WTC11 (cell line): ENCODE measurements around the gene RPUSD3. TPM values are rescaled to one million over a fixed set of nuclear protein-coding genes. Genes with fewer than 3 reads are reported as not detected.

ENCODE experiments used
- AFF4 ChIP-seq: sonication (generic); formaldehyde crosslinking; IDR thresholded peaks from 2 replicates; pipeline ENCODE4 v1.8.1; 2023; ENCODE audit warnings: mild to moderate bottlenecking, missing genetic modification reagents, borderline replicate concordance
- AR ChIP-seq: fragments of 250-450 bp; sonication (Bioruptor Pico); IDR thresholded peaks from 2 replicates; pipeline ENCODE4 v1.9.0; 2021; ENCODE audit warnings: mild to moderate bottlenecking
- CBFB ChIP-seq: sonication (generic); formaldehyde crosslinking; IDR thresholded peaks from 2 replicates; pipeline ENCODE4 v1.8.1; 2022; ENCODE audit warnings: mild to moderate bottlenecking, low read depth, missing genetic modification reagents
- GABPB1 ChIP-seq: sonication (generic); formaldehyde crosslinking; IDR thresholded peaks from 2 replicates; pipeline ENCODE4 v1.8.1; 2023; ENCODE audit warnings: mild to moderate bottlenecking, missing genetic modification reagents
- GRHL2 ChIP-seq: fragments of 250-450 bp; sonication (Bioruptor Pico); IDR thresholded peaks from 2 replicates; pipeline ENCODE4 v1.8.0; 2022; ENCODE audit warnings: mild to moderate bottlenecking, moderate library complexity; ENCODE audit not compliant: insufficient replicate concordance, severe bottlenecking
- GTF2I ChIP-seq: fragments of 250-450 bp; sonication (Bioruptor Pico); conservative IDR thresholded peaks from 2 replicates; pipeline ENCODE4 v1.4.0; 2021; ENCODE audit warnings: mild to moderate bottlenecking
- HMGA2 ChIP-seq: fragments of 250-450 bp; sonication (Bioruptor Pico); IDR thresholded peaks from 2 replicates; pipeline ENCODE4 v1.4.0; 2021; ENCODE audit warnings: mild to moderate bottlenecking, moderate library complexity
- JUN ChIP-seq: sonication (generic); formaldehyde crosslinking; IDR thresholded peaks from 2 replicates; pipeline ENCODE4 v1.8.0; 2023; ENCODE audit warnings: mild to moderate bottlenecking, missing genetic modification reagents
- MXD4 ChIP-seq: fragments of 250-450 bp; sonication (Bioruptor Pico); IDR thresholded peaks from 2 replicates; pipeline ENCODE4 v1.8.0; 2021; ENCODE audit warnings: mild to moderate bottlenecking, moderate library complexity, borderline replicate concordance
- MYBL2 ChIP-seq: sonication (generic); formaldehyde crosslinking; IDR thresholded peaks from 2 replicates; pipeline ENCODE4 v1.8.1; 2023; ENCODE audit warnings: mild to moderate bottlenecking, moderate library complexity, missing genetic modification reagents
- NFE2L1 ChIP-seq: sonication (generic); formaldehyde crosslinking; IDR thresholded peaks from 2 replicates; pipeline ENCODE4 v1.8.1; 2023; ENCODE audit warnings: missing genetic modification reagents
- PRRX2 ChIP-seq: fragments of 250-450 bp; sonication (Bioruptor Pico); IDR thresholded peaks from 2 replicates; pipeline ENCODE4 v1.8.0; 2021; ENCODE audit warnings: mild to moderate bottlenecking
- TEAD1 ChIP-seq: sonication (generic); formaldehyde crosslinking; IDR thresholded peaks from 2 replicates; pipeline ENCODE4 v1.8.0; 2022; ENCODE audit warnings: mild to moderate bottlenecking, missing genetic modification reagents
- TEAD4 ChIP-seq: sonication (generic); formaldehyde crosslinking; IDR thresholded peaks from 2 replicates; pipeline ENCODE4 v1.8.0; 2022; ENCODE audit warnings: mild to moderate bottlenecking, missing genetic modification reagents
- ZBTB43 ChIP-seq: sonication (generic); formaldehyde crosslinking; IDR thresholded peaks from 2 replicates; pipeline ENCODE4 v1.8.1; 2023; ENCODE audit warnings: mild to moderate bottlenecking, missing genetic modification reagents
- ZNF121 ChIP-seq: sonication (generic); formaldehyde crosslinking; IDR thresholded peaks from 2 replicates; pipeline ENCODE4 v1.8.0; 2023; ENCODE audit warnings: missing genetic modification reagents
- ZNF138 ChIP-seq: sonication (generic); formaldehyde crosslinking; conservative IDR thresholded peaks from 2 replicates; pipeline ENCODE4 v1.8.1; 2022; ENCODE audit warnings: mild to moderate bottlenecking, moderate library complexity, missing genetic modification reagents
- ZNF219 ChIP-seq: sonication (generic); formaldehyde crosslinking; IDR thresholded peaks from 2 replicates; pipeline ENCODE4 v1.8.0; 2023; ENCODE audit warnings: missing genetic modification reagents, mild to moderate bottlenecking, borderline replicate concordance
- ZNF263 ChIP-seq: sonication (generic); formaldehyde crosslinking; IDR thresholded peaks from 2 replicates; pipeline ENCODE4 v1.8.1; 2022; ENCODE audit warnings: low read depth, mild to moderate bottlenecking, moderate library complexity, missing genetic modification reagents
- ZNF317 ChIP-seq: sonication (generic); formaldehyde crosslinking; IDR thresholded peaks from 2 replicates; pipeline ENCODE4 v1.8.1; 2023; ENCODE audit warnings: low read depth, mild to moderate bottlenecking, moderate library complexity, missing genetic modification reagents, borderline replicate concordance
- ZNF425 ChIP-seq: fragments of 250-450 bp; sonication (Bioruptor Pico); conservative IDR thresholded peaks from 2 replicates; pipeline ENCODE4 v1.9.0; 2021; ENCODE audit warnings: mild to moderate bottlenecking
- ZNF512 ChIP-seq: sonication (generic); formaldehyde crosslinking; IDR thresholded peaks from 2 replicates; pipeline ENCODE4 v1.8.1; 2022; ENCODE audit warnings: missing genetic modification reagents, borderline replicate concordance
- ZNF671 ChIP-seq: fragments of 250-450 bp; sonication (Bioruptor Pico); IDR thresholded peaks from 2 replicates; pipeline ENCODE4 v1.8.0; 2021; ENCODE audit warnings: mild to moderate bottlenecking
- total RNA-seq: library from RNA; stranded (reverse); gene quantifications from 3 replicates; pipeline ENCODE4 v1.2.3, GENCODE V29; 2021
- TF ChIP-seq, protein P1 (sequence below): sonication (generic); formaldehyde crosslinking; IDR thresholded peaks from 2 replicates; pipeline ENCODE4 v1.8.0; 2022; ENCODE audit warnings: mild to moderate bottlenecking, missing genetic modification reagents
- TF ChIP-seq, protein P2 (sequence below): sonication (generic); formaldehyde crosslinking; IDR thresholded peaks from 2 replicates; pipeline ENCODE4 v1.8.1; 2022; ENCODE audit warnings: low read depth, mild to moderate bottlenecking, moderate library complexity, missing genetic modification reagents, borderline replicate concordance

The RPUSD3 gene
- total RNA-seq, 1 experiment from 2014 or later = 95.5 TPM

- no peak for TF ChIP-seq AR
- no peak for TF ChIP-seq CBFB (CRISPR knock-in tag)
- TF ChIP-seq ZNF425 (CRISPR knock-in tag) = no peak
- no peak for TF ChIP-seq GTF2I (CRISPR knock-in tag)
- no peak for TF ChIP-seq ZNF263 (CRISPR knock-in tag)
- TF ChIP-seq, protein P1, sequence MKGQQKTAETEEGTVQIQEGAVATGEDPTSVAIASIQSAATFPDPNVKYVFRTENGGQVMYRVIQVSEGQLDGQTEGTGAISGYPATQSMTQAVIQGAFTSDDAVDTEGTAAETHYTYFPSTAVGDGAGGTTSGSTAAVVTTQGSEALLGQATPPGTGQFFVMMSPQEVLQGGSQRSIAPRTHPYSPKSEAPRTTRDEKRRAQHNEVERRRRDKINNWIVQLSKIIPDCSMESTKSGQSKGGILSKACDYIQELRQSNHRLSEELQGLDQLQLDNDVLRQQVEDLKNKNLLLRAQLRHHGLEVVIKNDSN = no peak
- TF ChIP-seq TEAD1 = 0 out of 2 replicates have a peak, but pooled peaks have one; percentile 16
- peak; percentile 68; the same call in 1 of the 2 replicates for TF ChIP-seq GABPB1 (CRISPR knock-in tag)
- TF ChIP-seq AFF4 = no peak
- TF ChIP-seq ZNF317 (CRISPR knock-in tag) = no peak
- TF ChIP-seq ZNF121 (CRISPR knock-in tag) = 0 out of 2 replicates have a peak, but pooled peaks have one; percentile 13
- TF ChIP-seq NFE2L1 (CRISPR knock-in tag) = peak; percentile 79; the same call in 1 of the 2 replicates
- TF ChIP-seq PRRX2 = no peak
- no peak for TF ChIP-seq MYBL2 (CRISPR knock-in tag)
- TF ChIP-seq GRHL2 (CRISPR knock-in tag) = no peak
- no peak; the same call in 1 of the 2 replicates for TF ChIP-seq TEAD4 (CRISPR knock-in tag)
- no peak for TF ChIP-seq ZBTB43 (CRISPR knock-in tag)
- TF ChIP-seq ZNF219 (CRISPR knock-in tag) = no peak
- no peak for TF ChIP-seq ZNF512 (CRISPR knock-in tag)
- TF ChIP-seq JUN (CRISPR knock-in tag) = peak; percentile 64; the same call in 1 of the 2 replicates
- no peak for TF ChIP-seq ZNF671 (CRISPR knock-in tag)
- TF ChIP-seq ZNF138 = no peak
- no peak for TF ChIP-seq HMGA2 (CRISPR knock-in tag)
- TF ChIP-seq, protein P2, sequence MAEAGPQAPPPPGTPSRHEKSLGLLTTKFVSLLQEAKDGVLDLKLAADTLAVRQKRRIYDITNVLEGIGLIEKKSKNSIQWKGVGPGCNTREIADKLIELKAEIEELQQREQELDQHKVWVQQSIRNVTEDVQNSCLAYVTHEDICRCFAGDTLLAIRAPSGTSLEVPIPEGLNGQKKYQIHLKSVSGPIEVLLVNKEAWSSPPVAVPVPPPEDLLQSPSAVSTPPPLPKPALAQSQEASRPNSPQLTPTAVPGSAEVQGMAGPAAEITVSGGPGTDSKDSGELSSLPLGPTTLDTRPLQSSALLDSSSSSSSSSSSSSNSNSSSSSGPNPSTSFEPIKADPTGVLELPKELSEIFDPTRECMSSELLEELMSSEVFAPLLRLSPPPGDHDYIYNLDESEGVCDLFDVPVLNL (CRISPR knock-in tag) = no peak
- TF ChIP-seq MXD4 (CRISPR knock-in tag) = no peak
Measured at GRCh38 chr3:9890249-9891071, 46.7 kb upstream of the RPUSD3 start, which contains the start of gene JAGN1 (continued).
